Fibroblast of skin of right biceps (primary cell): ENCODE data around the gene CCDC40.

Experiments used
- DNase-seq: peaks from one replicate; pipeline ENCODE4 v3.0.0-alpha.2; 2013

CCDC40 gene

GRCh38 chr17:80002070-80002641 is 34.3 kb upstream of the CCDC40 start:
- no peak for DNase-seq

DNA sequence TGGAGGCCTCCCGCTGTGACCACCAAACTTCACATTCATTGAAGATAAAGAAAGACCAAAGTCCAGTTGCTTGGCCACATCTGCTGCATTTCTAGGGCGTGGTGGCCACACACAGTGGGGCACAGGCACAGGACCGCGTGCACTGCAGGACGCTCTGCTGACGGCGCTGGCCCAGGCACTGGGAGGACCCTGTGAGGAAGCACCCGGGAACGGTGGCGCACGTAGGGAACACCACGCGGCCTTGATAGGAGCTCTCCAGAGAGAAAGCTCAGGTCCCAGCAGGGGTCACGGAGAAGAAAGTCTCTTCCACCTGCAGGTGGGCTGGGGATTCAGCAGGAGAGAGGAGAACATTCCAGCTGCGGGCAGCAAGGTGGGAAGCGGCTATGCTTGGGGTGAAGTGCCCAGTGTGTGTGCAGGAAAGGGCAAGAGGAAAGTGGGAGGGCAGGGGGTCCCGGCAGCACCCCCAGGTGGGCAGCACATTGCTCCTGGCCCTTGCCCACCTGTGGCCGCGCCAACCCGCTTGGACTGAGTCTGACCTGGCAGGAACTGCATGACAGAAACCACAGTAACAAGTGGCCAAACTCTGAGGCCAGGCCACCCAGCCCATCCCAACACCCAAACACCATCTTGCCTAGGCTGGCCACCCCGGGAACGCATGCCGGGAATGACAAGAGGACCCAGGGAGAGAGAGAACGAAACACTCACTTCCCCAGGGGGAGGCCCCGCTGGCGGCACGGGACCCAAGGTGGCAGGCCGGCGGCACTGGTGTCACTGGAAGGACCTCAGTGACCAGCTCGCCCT is 33.6 kb upstream of the CCDC40 start:
- no peak for DNase-seq

- DNase-seq: no peak
Observed at GRCh38 chr17:80003969-80004368, 32.5 kb upstream of the CCDC40 start.

DNA sequence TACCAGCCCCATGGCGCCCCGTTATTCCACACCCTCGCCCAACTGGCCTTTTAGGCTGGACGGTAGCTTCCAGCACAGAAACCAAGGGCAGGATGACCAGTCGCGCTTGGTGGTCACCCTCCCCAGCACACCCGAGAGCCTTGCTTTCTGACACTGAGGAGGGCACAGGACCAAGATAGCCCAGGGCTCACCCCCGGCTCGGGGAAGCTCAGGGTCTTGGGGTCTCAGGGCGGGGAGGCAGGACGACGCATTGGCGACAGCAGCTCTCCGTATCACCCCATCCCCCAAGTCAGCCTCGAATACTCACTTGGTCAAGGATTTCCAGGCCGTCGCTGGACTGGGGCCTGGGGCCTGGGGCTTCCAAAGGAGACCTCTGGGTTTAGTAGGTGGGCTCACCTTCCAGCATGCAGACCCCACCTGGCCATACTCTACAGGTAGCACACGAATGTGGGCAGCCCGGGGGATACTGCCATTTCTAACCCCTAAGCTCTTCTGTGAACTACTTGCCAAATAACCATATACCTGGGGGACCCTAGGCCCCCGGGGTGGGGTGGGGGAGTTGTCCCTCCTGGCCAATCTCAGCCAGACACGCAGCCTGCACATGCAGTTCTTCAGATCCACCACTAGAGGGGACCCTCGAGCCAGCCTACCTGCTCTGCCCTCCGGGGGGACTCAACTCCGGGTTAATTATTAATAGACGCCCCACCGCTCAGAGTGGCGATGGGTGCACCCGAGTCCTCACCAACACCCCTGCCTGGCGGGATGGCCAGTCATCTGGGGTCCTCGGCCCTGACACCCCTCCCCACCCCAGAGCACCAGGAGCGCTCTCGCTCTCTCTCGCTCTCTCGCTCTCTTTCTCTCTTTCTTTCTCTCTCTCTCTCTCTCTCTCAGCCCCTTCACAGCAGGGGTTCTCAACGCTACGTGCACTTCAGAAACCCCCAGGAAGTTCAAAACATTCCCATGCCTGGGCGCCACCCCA is 30.8 kb upstream of the CCDC40 start:
- peak; percentile 44 for DNase-seq

DNA sequence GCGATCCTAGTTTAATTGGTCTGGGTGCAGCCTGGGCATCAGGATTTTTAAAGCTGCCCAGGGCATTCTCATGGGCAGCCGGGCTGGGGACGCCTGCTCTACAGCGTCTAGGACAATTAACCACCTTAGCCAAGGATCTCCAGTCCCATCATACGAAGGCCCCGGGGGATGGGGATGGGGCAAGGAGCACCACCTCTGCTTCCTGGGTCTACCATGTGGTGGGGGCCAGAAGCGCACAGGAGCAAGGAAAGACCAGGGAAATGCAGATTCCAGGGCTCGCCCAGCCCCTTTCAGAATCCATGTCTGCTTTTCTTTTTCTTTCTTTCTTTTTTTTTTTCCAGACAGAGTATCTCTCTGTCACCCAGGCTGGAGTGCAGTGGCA is 30.1 kb upstream of the CCDC40 start:
- no peak for DNase-seq

- no peak for DNase-seq
Observed at GRCh38 chr17:80006811-80007752, 29.4 kb upstream of the CCDC40 start.

DNA sequence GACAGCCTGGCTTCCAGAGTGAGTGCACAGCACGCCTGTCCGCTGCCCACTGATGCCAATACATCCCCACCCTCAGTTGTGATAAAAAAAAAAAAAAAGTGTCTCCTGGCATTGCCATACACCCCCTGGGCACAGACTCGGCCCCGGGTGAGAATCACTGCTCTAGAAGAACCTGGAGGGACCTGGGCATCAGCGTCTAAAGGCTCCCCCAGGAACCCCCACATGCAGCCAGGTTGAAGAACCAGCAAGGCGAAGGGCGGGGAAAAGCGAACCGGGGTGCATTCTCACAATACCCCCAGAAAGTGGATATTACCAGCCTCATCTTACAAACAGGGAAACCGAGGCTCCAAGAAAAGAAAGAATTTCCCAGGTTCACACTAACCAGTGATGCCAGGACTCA is 28.5 kb upstream of the CCDC40 start:
- DNase-seq: no peak

GRCh38 chr17:80008383-80008840 is 28.0 kb upstream of the CCDC40 start:
- DNase-seq: peak; percentile 50

GRCh38 chr17:80008848-80009247 is 27.6 kb upstream of the CCDC40 start:
- DNase-seq: no peak

DNA sequence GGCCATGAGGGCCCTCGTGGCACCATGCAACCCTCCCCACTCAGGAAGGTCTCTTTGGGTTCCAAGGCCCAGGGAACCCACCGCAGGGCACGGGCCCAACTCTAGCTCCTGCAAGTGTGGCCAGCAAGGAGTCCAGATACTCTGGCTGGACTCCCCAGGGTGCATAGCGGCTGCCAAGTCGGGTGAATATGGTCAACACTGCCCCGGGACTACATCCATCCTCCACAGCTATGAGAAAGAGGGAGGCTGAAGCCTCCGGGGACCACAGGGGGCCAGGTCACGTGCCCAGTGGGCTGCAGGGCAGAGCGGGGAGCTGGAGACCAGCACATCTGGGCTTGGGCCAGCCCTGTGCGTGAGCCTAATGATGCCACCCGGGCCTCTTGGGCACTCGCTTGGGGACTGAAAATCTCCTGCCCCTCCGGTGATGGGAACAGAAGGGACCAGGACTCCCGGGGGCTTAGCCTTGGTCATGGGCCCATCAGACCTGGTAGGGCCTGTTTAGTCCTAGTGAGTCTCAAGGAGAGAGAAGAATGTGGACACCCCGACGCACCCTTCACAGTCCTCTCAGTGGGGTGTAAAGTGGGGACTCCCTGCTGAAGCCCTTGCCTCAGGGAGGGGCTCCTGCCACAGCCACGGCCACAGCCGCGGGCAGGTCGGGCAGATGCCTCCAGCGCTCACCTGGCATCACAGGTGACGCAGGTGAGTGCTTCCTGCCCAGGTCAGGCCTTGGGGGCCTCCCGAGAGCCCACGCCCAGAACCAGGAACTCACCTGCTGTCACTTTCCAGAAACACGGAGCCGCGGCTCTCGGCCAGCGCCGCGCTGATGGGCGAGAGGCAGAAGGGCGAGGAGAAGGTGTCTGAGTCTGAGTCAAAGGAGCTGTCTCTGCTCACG is 26.8 kb upstream of the CCDC40 start:
- DNase-seq: no peak

DNA sequence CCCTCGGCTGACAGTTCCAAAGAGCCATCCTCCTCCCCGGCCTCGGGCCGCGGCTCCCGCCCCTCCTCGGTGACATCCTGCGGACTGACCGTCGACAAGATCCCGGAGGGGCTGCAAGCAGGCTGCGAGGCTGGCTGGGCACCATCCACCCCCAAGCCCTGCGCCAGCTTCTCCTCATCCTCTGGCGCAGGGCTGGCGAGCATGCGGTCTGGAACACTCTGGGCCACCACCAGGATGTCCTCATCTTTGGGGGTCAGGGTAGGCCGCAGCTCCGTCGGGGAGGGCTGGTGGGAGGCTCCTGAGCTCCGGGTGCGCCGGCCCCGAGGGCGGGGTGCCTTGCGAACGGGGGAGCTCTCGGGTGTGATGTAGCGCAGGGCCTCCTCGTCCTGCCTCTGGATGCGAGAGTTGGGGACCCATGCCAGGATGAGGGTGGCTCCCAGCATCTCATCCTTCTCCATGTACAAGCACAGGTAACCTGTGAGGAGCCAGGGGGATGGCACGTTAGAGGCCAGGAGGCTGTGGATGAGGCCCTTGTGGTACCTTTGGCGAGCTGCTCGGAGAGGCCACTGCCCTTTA is 26.1 kb upstream of the CCDC40 start:
- no peak for DNase-seq

DNA sequence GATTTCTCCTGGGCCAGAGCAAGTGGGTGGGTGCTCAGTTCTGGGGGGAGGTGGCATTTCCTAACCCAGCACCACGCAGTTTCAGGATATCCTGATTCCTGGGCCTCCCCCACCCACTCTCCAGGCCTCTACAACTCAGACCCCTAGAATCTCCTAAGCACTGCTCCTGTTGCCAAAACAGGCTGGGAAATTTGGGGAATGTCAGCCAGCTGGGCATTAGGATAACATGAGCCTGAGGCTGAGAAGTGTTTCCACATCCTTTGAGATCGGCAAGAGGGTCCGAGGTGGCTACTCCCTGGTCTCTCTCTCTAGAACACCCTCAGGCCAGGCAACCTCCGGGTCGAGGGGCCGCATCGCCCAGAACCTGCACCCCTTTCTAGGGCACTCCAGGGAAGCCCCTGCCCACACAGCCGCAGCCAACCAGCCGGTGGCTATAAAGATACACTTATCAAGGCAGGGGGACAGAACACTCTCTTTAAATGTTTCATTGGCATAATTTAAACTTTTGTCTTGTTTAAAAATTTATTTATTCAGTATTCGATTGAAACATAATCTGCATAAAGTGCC is 24.4 kb upstream of the CCDC40 start:
- DNase-seq: no peak

GRCh38 chr17:80012765-80013741 is 23.4 kb upstream of the CCDC40 start:
- DNase-seq: no peak

DNA sequence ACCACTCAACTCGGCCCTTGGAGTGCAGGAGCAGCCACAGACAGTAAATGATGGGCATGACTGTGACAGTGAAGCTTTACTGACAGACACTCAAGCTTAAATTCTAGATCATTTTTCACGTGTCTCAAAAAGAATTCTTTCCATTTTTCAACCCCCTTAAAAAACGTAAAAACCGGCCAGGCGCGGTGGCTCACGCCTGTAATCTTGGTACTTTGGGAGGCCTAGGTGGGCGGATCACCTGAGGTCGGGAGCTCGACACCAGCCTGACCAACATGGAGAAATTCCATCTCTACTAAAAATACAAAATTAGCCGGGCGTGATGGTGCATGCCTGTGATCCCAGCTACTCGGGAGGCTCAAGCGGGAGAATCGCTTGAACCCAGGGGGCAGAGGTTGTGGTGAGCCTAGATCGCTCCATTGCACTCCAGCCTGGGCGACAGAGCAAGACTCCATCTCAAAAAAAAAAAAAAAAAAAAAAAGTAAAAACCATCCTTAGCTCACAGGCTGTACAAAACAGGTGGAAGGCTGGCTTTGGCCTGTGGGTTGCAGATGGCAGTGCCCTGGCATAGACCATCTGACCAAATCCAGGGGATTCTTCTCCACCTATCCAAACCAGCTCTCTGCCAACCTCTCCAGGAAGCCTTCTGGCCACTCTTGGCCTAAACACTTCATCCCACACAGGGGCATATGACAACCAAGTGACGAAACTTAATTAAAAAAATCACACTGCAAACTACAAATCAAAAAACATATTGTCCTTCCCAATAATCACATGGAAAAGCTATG is 19.0 kb upstream of the CCDC40 start:
- no peak for DNase-seq

- DNase-seq: no peak
Observed at GRCh38 chr17:80018917-80019651, 17.4 kb upstream of the CCDC40 start.

GRCh38 chr17:80021600-80021999 is 14.8 kb upstream of the CCDC40 start:
- DNase-seq: no peak

DNA sequence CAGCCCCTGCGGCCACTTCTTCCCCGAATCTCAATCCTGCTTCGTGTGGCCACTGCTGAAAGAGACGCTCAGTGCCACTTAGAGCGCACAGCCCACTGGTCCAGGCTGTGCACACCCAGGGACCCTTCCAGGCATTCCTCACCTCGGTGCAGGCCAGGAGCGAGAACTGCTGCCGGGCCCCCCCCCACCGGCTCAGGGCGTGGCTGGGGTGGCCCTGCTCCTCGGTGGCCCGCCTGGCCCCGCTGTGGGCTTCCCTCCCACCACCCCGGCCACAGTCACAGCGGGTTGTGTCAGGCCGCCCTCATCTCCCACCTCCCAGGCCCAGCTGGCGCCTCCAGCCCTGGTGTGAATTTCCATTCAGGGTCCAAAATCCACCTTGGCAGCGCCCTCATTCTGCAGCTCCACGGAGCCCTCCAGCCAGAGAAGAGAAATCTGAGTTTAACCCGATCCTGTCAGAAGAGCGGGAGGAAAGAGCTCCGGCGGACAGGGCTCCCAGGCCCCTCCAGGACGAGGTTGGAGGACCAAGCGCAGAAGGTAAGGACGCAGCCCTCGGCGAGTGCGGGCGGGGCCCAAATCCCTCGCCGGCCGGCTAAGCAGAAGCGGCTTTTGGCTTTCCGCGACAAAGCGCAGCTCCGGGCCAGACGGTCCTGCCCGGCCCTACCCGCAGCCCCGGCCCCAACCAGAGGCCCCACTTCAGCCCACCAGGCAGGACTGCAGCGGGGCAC is 12.8 kb upstream of the CCDC40 start:
- no peak for DNase-seq
